Neural cell (in vitro differentiated cells): ENCODE data around the gene DLG2. TPM values are rescaled to one million over a fixed set of nuclear protein-coding genes. Genes with fewer than 3 reads are reported as not detected.

Experiments
- H2AFZ ChIP-seq: fragments of 200-600, 300-800 bp; sonication (generic), shearing (Covaris generic); 2 replicates; pipeline ENCODE4 v1.6.0; 2014; ENCODE audit warnings: low read depth, mild to moderate bottlenecking, antibody characterized with exemption, low read length, moderate library complexity
- H3F3A ChIP-seq: fragments of 200-600 bp; shearing (Covaris generic); 2 replicates; pipeline ENCODE4 v1.6.1; 2016; ENCODE audit warnings: mild to moderate bottlenecking, moderate library complexity, mixed read lengths, antibody characterized with exemption, low read length; ENCODE audit not compliant: insufficient read depth, poor library complexity, severe bottlenecking
- H3K27ac ChIP-seq: fragments of 200-600, 300-800 bp; sonication (generic), shearing (Covaris generic); 2 replicates; pipeline ENCODE4 v1.5.1; 2014; ENCODE audit warnings: mild to moderate bottlenecking, low read length, moderate library complexity
- H3K27me3 ChIP-seq: fragments of 300-800, 200-600 bp; sonication (generic), shearing (Covaris generic); 2 replicates; pipeline ENCODE4 v1.6.0; 2014; ENCODE audit warnings: mild to moderate bottlenecking, low read depth, low read length, moderate library complexity; ENCODE audit not compliant: insufficient read depth
- H3K36me3 ChIP-seq: fragments of 300-800, 200-600 bp; sonication (generic), shearing (Covaris generic); 2 replicates; pipeline ENCODE4 v1.5.1; 2014; ENCODE audit warnings: mild to moderate bottlenecking, antibody characterized with exemption, low read length, moderate library complexity; ENCODE audit not compliant: insufficient read depth
- H3K4me2 ChIP-seq: fragments of 300-800, 200-600 bp; sonication (generic), shearing (Covaris generic); 2 replicates; pipeline ENCODE4 v1.6.0; 2014; ENCODE audit warnings: mild to moderate bottlenecking, low read length
- H3K4me3 ChIP-seq: fragments of 300-800, 200-600 bp; sonication (generic), shearing (Covaris generic); 2 replicates; pipeline ENCODE4 v1.5.1; 2014; ENCODE audit warnings: mild to moderate bottlenecking, low read length, moderate library complexity
- H3K79me2 ChIP-seq: fragments of 200-600 bp; shearing (Covaris generic); replicated peaks from 2 replicates; pipeline ENCODE4 v1.6.0; 2014; ENCODE audit warnings: mild to moderate bottlenecking, low read length, moderate library complexity; ENCODE audit not compliant: insufficient read depth
- H3K9ac ChIP-seq: fragments of 300-800, 200-600 bp; sonication (generic), shearing (Covaris generic); 2 replicates; pipeline ENCODE4 v1.6.1; 2016; ENCODE audit warnings: mild to moderate bottlenecking, low read length, mixed read lengths
- H3K9me2 ChIP-seq: fragments of 200-600 bp; shearing (Covaris generic); 2 replicates; pipeline ENCODE4 v1.6.1; 2016; ENCODE audit warnings: mild to moderate bottlenecking, low read length, mixed read lengths; ENCODE audit not compliant: insufficient read depth
- H3K9me3 ChIP-seq: fragments of 200-600, 300-800 bp; sonication (generic), shearing (Covaris generic); 2 replicates; pipeline ENCODE4 v1.6.1; 2016; ENCODE audit warnings: mild to moderate bottlenecking, mixed run types, low read length, moderate library complexity, mixed read lengths
- H4K20me1 ChIP-seq: fragments of 200-600 bp; shearing (Covaris generic); 2 replicates; pipeline ENCODE4 v1.6.1; 2016; ENCODE audit warnings: mild to moderate bottlenecking, mixed run types; ENCODE audit not compliant: insufficient read depth
- CTCF ChIP-seq: fragments of 450-650 bp; IDR thresholded peaks from 2 replicates; pipeline ENCODE4 v1.5.1; 2014; ENCODE audit warnings: antibody characterized with exemption, mild to moderate bottlenecking, moderate library complexity; ENCODE audit not compliant: poor library complexity, severe bottlenecking
- EP300 ChIP-seq: fragments of 450-650 bp; conservative IDR thresholded peaks from 2 replicates; pipeline ENCODE4 v1.6.1; 2014; ENCODE audit warnings: antibody characterized with exemption, mild to moderate bottlenecking, moderate library complexity; ENCODE audit not compliant: poor library complexity, severe bottlenecking
- EZH2 ChIP-seq: fragments of 200-600, 300-800 bp; shearing (Covaris generic), sonication (generic); IDR thresholded peaks from 2 replicates; pipeline ENCODE4 v1.6.1; 2014; ENCODE audit warnings: antibody characterized with exemption, low read length, borderline replicate concordance, mild to moderate bottlenecking; ENCODE audit not compliant: insufficient read depth, poor library complexity, severe bottlenecking
- MXI1 ChIP-seq: fragments of 450-650 bp; conservative IDR thresholded peaks from 2 replicates; pipeline ENCODE4 v1.6.1; 2014; ENCODE audit warnings: antibody characterized with exemption, mild to moderate bottlenecking; ENCODE audit not compliant: poor library complexity, severe bottlenecking
- POLR2AphosphoS5 ChIP-seq: IDR thresholded peaks from 2 replicates; pipeline ENCODE4 v1.6.1; 2012
- RAD21 ChIP-seq: fragments of 450-650 bp; conservative IDR thresholded peaks from 2 replicates; pipeline ENCODE4 v1.6.1; 2014; ENCODE audit warnings: antibody characterized with exemption, mild to moderate bottlenecking, moderate library complexity
- SMC3 ChIP-seq: fragments of 450-650 bp; conservative IDR thresholded peaks from 2 replicates; pipeline ENCODE4 v1.6.1; 2014; ENCODE audit warnings: antibody characterized with exemption, mild to moderate bottlenecking, moderate library complexity; ENCODE audit not compliant: poor library complexity
- TAF1 ChIP-seq: IDR thresholded peaks from 2 replicates; pipeline ENCODE4 v1.6.1; 2012; ENCODE audit warnings: low read depth
- polyA plus RNA-seq: library from polyadenylated mRNA; depleted of rRNA; stranded (reverse); fragments of >200 nt; gene quantifications from 2 replicates; pipeline ENCODE4 v1.2.3, GENCODE V29; 2014
- TF ChIP-seq, protein P1 (sequence below): IDR thresholded peaks from 2 replicates; pipeline ENCODE4 v1.6.1; 2012; ENCODE audit warnings: borderline replicate concordance

The DLG2 gene
- polyA plus RNA-seq, 1 donor from 2014 or later, result 179 TPM

DNA sequence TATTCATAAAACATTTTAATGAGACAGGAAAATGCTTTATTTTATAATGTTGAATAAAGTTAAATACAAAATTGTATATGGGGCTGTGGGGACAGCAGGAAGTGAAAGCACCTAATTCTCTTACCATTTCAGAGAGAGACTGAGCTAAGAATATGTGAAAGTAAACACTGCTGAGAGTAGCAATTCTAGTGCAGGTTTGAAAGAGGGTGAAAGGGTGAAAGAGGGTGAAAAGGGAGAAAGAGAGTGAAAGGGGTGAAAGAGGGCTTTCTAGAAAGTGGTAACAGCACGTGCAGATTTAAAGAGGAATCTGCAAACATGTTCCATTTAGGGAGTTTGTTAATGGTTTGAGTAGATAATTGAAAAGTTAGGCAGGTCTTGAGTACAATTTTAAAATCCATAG, 1689.0 kb downstream of the DLG2 start:
- no peaks in the 10 kb centered on the region for H4K20me1 ChIP-seq
- no peaks in the 10 kb centered on the region for H3K9me2 ChIP-seq
- no peaks in the 10 kb centered on the region for H3K9me3 ChIP-seq
- no peaks in the 10 kb centered on the region for H3K79me2 ChIP-seq
- TF ChIP-seq RAD21 (no peak), POLR2AphosphoS5 (no peak), EZH2 (no peak), EP300 (no peak)
- no peak overlapping the region for H3K9ac ChIP-seq
- H2AFZ ChIP-seq, result no peak overlapping the region
- H3K27me3 ChIP-seq, result no peaks in the 10 kb centered on the region
- H3K36me3 ChIP-seq, result no peaks in the 10 kb centered on the region
- no peak overlapping the region for H3K4me2 ChIP-seq
- H3K27ac ChIP-seq, result no peak overlapping the region
- H3F3A ChIP-seq, result no peaks in the 10 kb centered on the region
- H3K4me3 ChIP-seq, result no peak overlapping the region

- Histone ChIP-seq H2AFZ (no peak overlapping the region), H3K27ac (no peak overlapping the region), H3K4me2 (no peak overlapping the region), H3K9me3 (no peaks in the 10 kb centered on the region), H3K9ac (no peak overlapping the region), H3K36me3 (no peaks in the 10 kb centered on the region), H4K20me1 (no peaks in the 10 kb centered on the region), H3K9me2 (no peaks in the 10 kb centered on the region), H3F3A (no peaks in the 10 kb centered on the region), H3K4me3 (no peak overlapping the region), H3K79me2 (no peaks in the 10 kb centered on the region), H3K27me3 (no peaks in the 10 kb centered on the region)
- TF ChIP-seq SMC3, result no peak
- no peak for TF ChIP-seq POLR2AphosphoS5
Measured at GRCh38 chr11:83933008-83933407, 1694.1 kb downstream of the DLG2 start.

DNA sequence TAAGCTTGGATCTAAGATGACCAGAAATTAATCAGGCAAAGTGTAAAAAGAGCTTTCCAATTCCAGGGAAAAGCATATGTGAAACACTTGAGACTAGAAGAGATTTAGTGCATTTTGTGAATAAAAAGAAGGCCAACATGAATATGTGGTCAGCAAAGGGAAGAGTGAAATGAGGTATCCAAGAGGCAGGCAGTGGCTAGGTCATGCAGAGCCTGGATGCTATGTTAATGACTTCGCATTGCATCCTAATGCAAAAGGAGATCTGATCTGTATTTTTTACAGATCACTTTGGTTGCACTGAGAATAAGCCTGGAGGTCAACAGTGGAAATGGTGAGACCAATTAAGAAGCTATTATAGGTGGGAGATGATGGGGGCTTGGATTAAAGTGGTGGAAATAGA, 1699.7 kb downstream of the DLG2 start:
- Histone ChIP-seq H4K20me1 (no peaks in the 10 kb centered on the region), H3F3A (no peaks in the 10 kb centered on the region), H3K79me2 (no peaks in the 10 kb centered on the region), H3K27ac (no peak overlapping the region), H3K27me3 (no peaks in the 10 kb centered on the region), H3K9me3 (no peaks in the 10 kb centered on the region), H3K9me2 (no peaks in the 10 kb centered on the region), H2AFZ (no peak overlapping the region), H3K4me3 (no peak overlapping the region), H3K9ac (no peak overlapping the region), H3K4me2 (no peak overlapping the region), H3K36me3 (no peaks in the 10 kb centered on the region)
- TF ChIP-seq RAD21, result no peak
- TF ChIP-seq POLR2AphosphoS5, result no peak
- TF ChIP-seq EP300, result no peak
- TF ChIP-seq, protein P1, sequence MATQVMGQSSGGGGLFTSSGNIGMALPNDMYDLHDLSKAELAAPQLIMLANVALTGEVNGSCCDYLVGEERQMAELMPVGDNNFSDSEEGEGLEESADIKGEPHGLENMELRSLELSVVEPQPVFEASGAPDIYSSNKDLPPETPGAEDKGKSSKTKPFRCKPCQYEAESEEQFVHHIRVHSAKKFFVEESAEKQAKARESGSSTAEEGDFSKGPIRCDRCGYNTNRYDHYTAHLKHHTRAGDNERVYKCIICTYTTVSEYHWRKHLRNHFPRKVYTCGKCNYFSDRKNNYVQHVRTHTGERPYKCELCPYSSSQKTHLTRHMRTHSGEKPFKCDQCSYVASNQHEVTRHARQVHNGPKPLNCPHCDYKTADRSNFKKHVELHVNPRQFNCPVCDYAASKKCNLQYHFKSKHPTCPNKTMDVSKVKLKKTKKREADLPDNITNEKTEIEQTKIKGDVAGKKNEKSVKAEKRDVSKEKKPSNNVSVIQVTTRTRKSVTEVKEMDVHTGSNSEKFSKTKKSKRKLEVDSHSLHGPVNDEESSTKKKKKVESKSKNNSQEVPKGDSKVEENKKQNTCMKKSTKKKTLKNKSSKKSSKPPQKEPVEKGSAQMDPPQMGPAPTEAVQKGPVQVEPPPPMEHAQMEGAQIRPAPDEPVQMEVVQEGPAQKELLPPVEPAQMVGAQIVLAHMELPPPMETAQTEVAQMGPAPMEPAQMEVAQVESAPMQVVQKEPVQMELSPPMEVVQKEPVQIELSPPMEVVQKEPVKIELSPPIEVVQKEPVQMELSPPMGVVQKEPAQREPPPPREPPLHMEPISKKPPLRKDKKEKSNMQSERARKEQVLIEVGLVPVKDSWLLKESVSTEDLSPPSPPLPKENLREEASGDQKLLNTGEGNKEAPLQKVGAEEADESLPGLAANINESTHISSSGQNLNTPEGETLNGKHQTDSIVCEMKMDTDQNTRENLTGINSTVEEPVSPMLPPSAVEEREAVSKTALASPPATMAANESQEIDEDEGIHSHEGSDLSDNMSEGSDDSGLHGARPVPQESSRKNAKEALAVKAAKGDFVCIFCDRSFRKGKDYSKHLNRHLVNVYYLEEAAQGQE, result no peak
- no peak for TF ChIP-seq EZH2
- no peak for TF ChIP-seq TAF1
- no peak for TF ChIP-seq MXI1
- no peak for TF ChIP-seq SMC3
- no peak for TF ChIP-seq CTCF
